GM04504 (cell line): ENCODE measurements around the gene LRIG1.

Experiments
- DNase-seq: peaks from one replicate; pipeline ENCODE4 v3.0.0-alpha.2; 2012; ENCODE audit warnings: low read depth

Gene LRIG1

DNA sequence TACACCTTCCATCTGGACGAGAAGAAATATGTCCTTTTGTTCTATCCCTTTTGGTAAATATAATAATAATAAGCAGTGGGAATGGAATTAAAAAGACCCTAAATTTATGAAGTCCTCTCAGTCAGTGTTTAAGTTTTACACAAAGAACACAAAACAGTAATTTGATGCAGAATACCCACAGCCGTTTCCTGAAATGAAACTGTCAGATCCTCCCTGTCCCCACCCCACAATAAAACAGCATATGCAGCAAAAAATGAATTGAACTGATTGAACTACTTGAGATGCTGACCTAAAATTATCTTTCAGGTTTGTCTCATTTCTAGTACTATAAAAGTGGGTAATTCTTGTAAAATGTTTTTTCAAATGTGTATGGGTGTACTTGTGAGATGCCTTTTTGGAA is 2.2 kb upstream of the LRIG1 start:
- no peak for DNase-seq

DNA sequence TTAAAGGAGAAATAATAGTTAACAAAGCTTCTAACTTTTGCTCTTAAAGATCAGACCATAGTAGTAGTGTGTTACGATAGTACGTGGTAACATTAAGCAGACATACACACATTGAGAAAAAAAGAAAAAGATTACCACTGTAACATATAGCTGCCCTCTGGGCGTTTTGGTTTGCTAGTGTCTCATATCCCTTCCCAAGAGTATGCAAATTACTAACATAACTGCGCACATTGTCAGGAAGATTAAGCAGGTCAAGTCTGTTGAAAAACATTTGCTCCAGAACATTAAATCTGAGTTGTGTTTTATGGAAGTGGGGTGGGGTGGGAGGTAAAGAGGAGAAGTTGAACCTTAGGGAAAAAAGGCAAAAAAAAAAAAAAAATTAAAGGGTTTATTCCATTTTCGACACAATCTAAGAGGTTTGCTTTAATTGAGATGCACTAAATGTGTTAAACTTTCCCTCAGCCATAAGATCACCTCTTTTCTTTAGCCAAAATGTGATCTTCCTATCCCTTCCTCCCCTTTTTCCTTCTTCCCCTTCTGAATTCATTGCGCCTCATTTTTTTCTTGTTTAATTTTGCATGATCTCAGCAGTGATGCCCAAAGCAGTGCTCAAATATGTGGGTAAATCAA is 1.5 kb upstream of the LRIG1 start:
- no peak for DNase-seq

DNA sequence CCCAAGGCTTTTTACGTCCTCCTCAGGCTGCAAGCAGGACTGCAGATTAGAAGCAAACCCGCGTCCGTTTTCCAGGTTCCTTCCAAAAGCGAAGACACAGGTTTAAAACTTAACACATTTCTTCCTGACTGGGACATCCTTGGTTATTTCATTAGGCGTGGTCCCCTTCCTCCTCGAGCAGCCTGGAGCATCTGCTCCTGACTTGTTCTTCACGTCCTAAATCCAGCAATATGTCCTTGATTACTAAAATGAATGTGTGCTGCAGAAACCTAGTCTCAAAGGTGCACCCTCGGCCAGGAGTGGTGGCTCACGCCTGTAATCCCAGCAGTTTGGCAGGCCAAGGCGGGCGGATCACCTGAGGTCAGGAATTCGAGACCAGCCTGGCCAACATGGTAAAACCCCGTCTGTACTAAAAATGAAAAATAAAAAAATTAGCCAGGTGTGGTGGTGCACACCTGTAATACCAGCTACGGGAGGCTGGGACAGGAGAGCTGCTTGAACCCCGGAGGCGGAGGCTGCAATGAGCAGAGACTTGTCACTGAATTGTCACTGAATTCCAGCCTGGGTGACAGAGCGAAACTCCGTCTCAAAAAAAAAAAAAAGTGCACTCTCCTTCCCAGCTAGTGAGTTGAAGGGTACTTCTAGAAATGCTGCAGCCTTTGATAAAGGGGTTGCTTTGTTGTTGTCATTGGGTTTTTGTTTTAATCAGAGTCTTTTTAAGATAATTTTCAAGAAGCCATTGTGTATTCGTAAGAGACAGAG is 842 bp upstream of the LRIG1 start:
- DNase-seq: no peak

DNA sequence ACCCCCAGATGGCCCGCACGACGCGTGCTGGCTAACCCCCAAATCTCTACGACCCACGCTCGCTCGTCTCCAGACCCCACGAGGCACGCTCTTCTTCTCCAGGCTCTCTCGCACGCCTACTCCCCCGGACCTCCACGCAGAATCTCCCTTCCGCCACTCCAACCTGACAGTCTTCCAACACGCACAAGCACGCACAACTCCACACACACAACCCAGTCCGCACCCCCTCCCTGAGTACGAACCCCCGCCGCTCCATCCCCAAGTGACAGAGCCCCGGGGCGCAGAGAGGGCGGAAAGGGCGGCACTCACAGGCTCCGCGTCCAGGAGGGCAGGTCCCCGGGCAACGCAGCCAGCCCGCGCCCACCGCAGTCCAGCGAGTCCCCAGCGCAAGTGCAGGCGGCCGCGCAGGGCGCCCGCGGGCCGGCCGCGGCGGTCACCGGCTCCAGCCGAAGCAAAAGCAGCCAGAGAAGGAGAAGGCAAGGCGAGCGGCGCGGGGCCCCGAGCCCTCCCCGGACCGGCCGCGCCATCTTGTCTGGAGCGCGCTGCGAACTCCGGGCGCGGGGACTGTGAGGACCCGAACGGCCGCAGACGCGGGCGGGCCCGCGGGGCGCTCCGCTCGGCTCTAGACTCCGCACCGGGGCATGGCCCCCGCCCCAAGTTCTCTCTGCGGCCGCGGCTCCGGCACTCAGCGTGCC is 794 bp downstream of the LRIG1 start:
- no peak for DNase-seq

DNA sequence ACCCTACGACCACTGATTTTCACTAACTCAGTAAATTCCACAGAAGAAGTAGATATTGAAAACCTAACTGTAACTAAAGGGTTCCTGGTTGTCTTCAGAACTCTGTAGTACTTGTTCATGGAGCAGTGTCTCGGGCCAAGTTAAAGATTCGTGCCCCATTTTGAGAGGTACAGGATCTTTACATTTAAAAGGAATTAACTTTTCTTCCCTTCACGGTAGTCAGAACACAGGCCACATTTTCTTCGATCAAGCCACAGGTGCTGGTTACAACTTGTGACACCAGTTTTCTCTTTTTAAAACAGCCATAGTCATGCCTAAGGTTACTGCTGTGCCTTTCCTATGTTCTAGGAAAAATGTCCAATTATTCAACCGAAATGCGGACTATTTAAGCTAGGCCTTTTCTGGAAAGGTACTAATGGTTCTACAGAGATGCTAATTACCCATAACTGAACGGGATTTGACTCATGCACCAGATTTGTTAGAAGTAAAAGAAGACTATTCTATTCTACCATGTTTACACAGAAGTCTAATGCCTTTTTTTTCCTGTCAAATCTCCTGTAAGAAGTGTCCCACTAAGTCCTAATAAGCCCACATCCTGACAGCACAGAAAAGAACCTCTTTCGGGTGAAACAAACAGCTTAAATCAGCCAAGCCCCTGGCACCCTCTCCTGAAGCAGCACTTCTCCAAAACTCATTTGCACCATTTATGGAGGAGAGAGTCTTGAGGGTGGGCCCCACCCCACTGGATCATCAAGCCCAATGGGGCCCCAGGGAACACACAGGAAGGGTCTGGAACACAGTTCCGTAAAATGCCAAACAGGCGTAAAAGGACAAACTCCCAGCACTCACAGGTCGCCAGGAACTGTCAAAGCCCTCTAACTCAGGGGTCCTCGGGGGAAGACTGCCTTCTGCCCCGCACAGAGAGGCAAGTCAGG is 1.9 kb downstream of the LRIG1 start:
- no peak for DNase-seq

DNA sequence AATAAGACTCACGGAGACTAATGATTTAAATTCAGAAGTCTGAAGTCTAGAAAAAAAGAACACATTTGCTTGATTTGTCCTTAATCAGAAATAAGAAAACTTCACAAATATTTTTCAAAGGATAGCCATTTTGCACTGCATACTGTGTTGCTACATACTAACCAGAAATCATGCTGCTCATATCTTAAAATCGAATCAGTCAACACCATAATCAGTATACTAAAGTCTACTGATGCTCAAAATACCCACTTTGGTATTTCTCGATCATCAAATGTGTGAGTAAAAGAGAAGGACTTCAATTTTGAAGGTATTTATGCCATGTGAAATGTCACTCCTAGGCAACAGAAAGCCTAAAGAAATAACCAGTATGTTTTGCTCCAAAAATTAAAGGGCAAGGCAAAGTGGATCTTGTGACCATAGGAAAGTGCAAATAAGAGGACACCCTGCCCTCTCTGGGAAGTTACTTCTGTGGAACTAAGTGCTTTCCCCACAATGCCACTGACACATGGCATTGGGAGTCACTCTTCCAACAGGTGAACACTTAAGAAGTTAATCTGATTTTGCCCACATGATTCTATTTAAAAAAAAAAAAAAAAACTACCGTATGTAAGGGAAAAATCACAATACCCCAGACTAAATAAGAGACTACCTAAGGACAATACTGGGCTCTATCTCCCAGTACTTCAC is 2.7 kb downstream of the LRIG1 start:
- no peak for DNase-seq

DNA sequence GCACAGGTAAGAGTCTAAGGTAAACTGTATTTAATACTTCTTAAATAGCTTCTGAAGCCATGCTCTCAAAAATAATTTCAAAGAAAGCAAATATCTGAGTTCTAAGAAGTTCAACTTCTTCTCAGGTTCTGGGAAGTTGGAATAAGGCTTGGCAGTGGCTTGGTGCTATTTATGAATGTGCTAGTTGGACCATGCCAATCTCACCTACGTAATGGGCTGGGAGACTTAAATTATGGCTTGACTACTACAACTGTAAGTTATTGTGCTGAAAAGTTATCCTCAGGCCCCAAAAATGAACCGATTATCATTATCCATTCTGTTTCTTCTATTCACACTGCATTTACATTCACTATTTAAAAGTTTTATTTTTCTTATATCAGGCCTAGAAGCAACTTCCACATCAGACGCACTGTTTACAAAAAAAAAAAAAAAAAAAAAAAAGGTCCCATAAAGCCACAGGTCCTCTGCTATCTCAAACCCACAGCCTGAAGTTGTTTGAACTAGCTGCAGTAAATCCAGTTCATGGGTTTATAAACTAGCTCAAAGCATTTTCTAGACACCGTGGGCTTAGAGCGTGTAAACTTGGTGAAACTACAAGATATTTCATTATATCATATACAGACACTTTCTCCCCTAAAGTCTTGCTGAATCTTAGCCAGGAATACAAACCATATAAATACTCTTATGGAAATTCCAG is 3.4 kb downstream of the LRIG1 start:
- no peak for DNase-seq

DNA sequence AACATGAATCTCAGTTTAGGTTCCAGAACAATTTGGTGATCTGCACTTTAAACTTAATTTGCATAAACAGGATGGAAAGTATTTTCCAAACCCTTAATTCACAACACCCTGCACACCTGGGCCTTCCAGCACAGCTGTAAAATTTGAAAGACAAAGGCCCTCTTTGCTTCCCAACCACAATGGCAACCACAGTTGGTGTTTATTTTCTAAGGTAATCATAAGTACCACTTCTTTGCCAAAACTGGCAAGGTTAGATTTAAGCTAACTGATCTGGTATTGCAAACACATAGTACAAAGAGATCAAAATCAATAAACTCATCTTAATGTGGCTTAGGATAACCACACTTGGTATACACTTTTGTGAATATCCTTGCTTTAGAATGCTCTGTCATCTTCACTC is 4.1 kb downstream of the LRIG1 start:
- no peak for DNase-seq

DNA sequence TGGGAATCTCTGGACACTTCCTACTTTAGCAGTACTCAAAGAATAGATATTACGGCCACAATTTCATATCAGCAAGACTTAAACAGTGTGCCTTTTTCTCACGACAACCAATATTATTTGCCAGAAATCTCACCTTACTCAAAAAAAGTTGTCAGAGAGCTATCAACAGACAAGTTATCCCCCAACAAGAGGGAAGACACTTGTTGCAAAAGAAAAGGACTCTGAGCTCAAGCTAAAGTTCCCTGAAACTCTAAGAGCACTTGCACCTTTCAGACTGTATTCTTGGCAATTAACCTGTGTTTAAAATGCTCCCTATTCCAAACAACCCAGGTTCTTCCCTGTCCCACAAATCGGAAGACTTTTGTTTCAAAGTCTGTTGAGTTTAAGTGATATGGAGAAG is 4.5 kb downstream of the LRIG1 start:
- DNase-seq: no peak

DNA sequence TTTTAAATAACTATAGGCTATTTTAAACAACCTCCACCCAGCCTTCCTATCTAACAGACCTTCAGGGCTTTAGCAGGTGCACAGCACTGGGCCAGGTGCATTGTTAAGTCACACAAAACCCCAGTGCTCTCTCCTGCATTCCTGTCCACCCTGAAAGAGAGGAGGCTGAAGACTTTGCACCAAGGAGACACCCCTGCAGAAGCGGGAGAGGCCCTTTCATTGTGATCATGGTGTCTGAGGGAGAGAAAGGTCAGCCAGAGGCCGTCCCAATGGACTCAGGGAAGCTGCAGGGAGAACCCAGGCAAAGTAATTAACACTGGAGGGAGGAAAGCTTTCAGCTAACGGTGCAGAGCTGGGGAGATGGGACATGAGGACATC is 5.2 kb downstream of the LRIG1 start:
- DNase-seq: no peak

DNA sequence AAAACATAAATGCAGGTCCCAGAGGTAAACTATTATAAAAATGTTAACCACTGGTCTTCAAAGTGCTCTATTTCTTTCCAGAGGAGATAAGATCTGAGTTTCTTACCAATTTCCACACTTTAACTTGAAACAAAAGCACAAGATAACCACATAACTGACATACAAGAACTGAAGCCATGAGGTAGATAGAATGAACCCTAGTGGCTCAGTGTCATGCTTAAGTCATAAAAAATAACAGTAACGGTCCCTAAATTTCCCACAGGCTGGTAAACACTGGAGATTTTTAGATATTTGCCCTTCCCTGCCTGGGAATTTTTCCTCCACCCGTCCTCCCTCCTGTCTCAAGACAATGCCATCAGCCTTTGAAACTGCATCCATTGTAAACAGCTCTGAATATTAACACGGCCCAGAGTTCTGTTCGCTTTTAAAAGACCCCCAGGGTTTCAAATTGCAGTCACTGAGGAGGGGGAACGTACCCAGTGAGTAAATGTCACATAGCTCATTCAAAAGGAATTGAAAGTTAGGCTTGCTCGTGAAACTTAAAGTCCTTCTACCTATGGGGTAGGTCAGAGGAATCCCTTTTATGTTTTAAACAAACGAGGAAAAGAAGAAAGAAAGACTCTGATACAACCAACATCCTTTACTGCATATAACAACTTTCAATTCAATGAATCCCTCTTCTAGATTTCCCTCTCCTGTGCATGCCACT is 5.7 kb downstream of the LRIG1 start:
- no peak for DNase-seq

DNA sequence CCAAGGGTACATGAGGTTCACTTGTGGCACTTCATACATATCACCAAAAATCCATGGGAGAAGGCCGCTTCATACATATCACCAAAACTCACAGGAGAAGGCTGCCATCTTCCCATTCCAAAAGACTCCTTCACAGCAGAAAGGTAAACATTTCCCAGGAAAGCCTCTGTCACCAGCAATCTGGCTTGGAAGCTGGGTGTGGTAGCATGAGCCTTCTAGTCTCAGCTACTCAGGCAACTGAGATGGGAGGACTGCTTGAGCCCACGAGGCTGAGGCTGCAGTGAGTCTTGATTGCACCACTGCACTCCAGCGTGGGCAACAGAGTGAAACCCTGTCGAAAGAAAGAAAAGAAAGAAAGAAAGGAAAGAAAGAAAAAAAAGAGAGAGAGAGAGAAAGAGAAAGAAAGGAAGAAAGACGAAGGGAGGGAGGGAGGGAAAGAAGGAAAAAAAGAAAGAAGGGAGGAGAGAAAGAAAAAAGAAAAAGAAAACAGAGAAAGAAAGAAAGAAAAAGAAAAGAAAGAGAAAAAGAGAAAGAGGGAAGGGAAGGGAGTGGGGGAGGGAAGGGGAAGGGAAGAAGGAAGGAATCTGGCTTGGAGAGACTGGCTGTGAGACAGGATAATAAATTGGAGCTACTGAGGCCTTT is 7.2 kb downstream of the LRIG1 start:
- no peak for DNase-seq

DNA sequence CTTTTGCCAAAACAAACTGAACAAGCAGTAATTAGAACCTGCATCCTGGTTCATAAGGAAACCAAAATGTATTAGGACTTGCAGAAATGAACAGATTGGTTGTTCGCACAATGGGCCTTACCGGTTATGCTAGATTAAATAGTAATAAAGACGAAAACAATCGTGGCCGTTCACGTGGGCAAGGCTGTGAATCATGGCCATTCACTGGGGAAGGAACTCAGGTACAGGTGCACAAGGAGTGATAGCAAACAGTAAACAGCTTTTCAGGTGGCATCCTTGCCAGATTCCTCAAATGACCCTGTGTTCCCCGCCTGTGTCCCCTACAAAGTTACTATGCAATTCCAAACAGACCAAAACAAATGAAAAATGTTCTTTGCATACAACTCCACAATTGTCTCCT is 8.2 kb downstream of the LRIG1 start:
- DNase-seq: no peak

DNA sequence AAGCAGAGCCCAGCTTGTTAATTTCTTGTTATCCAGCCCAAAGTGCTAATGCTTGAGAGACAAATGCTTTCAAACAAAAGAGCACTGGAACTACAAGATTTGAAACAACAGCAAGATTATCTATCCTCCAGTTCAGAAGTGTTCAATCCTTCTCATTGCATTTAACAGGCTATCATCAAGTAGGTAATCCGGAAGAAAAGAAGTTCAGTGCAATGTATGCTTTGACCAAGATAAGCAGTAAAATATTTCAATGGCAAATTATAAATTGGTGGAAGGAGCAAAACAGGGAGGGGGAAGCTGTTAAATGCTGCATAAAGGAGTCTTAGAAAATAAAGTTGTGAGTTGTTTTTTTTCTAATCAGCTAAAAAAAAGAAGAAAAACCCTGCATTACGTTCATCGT is 8.8 kb downstream of the LRIG1 start:
- no peak for DNase-seq

DNA sequence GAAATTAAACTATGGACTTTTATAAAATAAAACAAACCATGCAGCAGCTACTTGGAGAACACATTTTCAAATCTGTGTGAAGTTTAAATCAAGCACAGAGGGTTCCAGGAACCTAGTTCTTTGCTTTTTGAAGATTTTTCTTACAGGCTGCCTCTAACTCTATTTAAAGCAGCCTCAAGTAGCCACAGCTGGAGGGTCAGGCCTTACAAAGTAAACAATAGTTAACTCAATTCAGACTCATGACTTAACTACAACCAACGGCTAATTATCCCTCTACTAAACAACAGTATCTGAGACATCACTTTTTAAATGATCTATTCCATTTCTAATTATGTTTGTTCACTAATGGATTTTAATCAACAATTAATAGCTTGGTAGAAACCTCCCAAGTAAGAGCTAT is 9.8 kb downstream of the LRIG1 start:
- no peak for DNase-seq

DNA sequence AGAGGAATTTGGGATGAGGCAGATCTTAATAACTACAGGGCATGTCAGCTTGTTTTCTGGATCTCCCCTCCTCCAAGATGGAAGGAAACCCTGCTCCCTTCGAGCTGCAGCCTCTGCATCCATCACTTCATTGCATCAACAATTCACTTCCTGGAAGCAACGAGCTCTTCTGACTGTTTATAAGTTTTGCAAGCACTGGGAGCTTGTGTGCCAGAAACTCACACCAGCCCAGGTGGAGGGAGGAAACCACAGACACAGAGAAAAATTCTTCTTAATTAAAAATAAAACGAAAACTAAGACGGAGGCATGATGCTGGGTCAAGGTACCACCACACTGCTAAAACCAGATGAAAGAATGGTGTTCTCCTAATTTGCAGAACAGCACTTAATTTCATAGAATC is 10.6 kb downstream of the LRIG1 start:
- no peak for DNase-seq

DNA sequence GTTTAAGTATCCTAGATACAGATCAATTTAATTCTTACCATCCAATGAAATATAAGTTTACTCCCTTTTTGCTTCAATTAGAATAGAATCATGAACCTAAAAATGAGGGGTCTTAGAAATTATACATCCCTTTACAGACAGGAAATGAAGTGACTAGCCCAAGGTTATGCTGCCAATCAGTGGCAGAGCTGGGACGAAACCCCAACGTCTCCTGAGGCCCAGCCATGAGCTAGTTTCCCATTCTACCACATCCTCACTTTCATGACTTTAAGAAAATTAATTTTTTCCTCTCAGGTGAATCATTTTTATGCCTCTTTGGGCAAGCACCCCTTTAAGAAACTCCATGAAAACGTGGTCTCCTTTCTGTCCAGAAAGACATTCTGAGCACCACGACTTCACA is 11.2 kb downstream of the LRIG1 start:
- DNase-seq: no peak

DNA sequence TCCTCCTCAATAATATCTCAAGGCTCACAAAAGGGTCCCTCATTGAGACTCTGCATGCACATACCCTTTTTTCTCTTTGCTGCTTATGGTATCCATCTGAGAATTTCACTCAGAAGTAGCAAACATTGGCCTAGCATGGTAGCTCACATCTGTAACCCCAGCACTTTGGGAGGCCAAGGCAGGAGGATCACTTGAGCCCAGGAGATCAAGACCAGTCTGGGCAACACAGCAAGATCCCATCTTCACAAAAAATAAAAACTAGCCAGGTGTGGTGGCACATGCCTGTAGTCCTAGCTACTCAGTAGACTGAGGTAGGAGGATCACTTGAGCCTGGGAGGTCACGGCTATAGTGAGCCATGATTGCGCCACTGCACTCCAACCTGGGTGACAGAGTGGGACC is 11.7 kb downstream of the LRIG1 start:
- no peak for DNase-seq

DNA sequence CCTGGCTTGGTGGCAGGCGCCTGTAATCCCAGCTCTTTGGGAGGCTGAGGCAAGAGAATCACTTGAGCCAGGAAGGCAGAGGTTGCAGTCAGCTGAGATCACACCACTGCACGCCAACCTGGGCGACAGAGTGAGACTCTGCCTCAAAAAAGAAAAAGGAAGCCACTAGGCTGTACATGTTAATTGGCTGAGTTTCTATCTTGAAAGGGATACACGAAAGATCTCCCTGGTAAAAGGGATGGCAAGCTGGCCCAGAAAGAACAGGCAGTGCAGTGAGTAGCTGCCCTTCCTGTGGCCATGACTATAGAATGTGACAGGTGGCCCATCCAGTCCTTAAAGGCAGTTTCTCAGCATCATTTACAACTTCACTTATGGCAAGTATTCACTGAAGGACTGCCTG is 12.3 kb downstream of the LRIG1 start:
- no peak for DNase-seq

DNA sequence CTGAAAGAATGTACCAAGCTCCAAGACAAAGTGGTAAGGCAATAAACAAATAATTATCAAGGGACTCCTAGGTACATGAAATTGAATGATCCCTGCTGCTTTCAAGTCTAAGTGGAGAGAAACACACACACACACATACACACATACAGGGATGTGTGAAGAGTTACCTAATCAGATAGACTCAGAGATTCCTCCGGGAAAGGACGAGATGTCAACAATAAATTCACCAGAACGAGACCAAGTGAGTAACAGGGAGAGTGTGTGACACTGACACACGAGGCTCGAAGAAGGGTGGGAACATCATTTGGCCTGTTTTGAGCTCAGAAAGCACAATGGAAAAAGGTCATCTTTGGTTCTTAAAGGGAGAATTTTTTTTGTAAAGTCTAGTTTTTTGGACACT is 13.4 kb downstream of the LRIG1 start:
- no peak for DNase-seq
